ENCODE results near the gene PTPRN2. TPM values are rescaled to one million over a fixed set of nuclear protein-coding genes. Genes with fewer than 3 reads are reported as not detected.

PTPRN2 gene
- total and polyA plus RNA-seq, 2 of the 8 experiments (the other 6 are each of a cell fraction or from before 2014, with no cell fraction given): 2.6 to 4.5 TPM

GRCh38 chr7:157871681-157872080 lies 715.9 kb downstream of the PTPRN2 start:
- Histone ChIP-seq H3K27ac (ENCODE audit: low read depth, low read length) (no peak overlapping the region), H2AK5ac (ENCODE audit: low read depth, low read length) (0 out of 2 replicates have a peak overlapping the region, but pooled peaks have one; percentile 53), H2BK12ac (ENCODE audit: low read depth, low read length) (0 out of 2 replicates have a peak overlapping the region, but pooled peaks have one; percentile 27), H3K9me3 (ENCODE audit: insufficient read depth in 2 of 2, low read depth in 1 of 2, low read length in 1 of 2) (peaks cover 15 to 19% of the 10 kb centered on the region in 2 experiments; a peak in 3 of 4 replicates), H4K20me1 (replicated peaks in 1 of 2; ENCODE audit: control insufficient read depth in 1 of 2, insufficient read depth in 2 of 2, low read length in 2 of 2) (peaks cover 0 to 6% of the 10 kb centered on the region in 2 experiments), H3K4ac (replicated peaks; ENCODE audit: insufficient read length, low read depth, low read length) (no peak overlapping the region), H3K23me2 (ENCODE audit: low read depth, low read length) (0 out of 2 replicates have a peak, but pooled peaks cover 2% of the 10 kb centered on the region), H3K18ac (ENCODE audit: extremely low read depth, low read length) (no peak overlapping the region), H2BK15ac (ENCODE audit: low read length) (no peak overlapping the region; the same call in 1 of the 2 replicates), H3K79me2 (ENCODE audit: control insufficient read depth in 1 of 2, insufficient read depth in 2 of 2, low read length in 2 of 2) (no peaks in the 10 kb centered on the region), H3K4me3 (ENCODE audit: extremely low read depth in 1 of 4, insufficient read depth in 2 of 4, low read depth in 3 of 4, low read length in 4 of 4) (no peak overlapping the region), H3K9ac (replicated peaks in 1 of 4; ENCODE audit: extremely low read depth in 1 of 4, low read depth in 3 of 4, low read length in 3 of 4) (no peak overlapping the region), H3K4me2 (ENCODE audit: insufficient read depth in 1 of 2, low read depth in 2 of 2, low read length in 2 of 2) (no peak overlapping the region), H3K36me3 (ENCODE audit: control insufficient read depth in 2 of 4, insufficient read depth in 4 of 4, low read length in 3 of 4) (no peaks in the 10 kb centered on the region), H3K27me3 (replicated peaks in 1 of 4; ENCODE audit: control insufficient read depth in 3 of 4, extremely low read depth in 1 of 4, insufficient read depth in 3 of 4, low read length in 3 of 4) (no peaks in the 10 kb centered on the region; a peak in 1 of 7 replicates), H4K5ac (ENCODE audit: insufficient read length, low read depth, low read length) (no peak overlapping the region), H2AFZ (ENCODE audit: low read length) (no peak overlapping the region), H2BK120ac (replicated peaks; ENCODE audit: low read depth, low read length) (no peak overlapping the region), H3K23ac (ENCODE audit: insufficient read length) (no peak overlapping the region), H4K91ac (replicated peaks; ENCODE audit: insufficient read length, low read length) (no peak overlapping the region), H2BK5ac (ENCODE audit: low read depth, low read length) (no peak overlapping the region), H3K56ac (replicated peaks; ENCODE audit: insufficient read length, low read depth, low read length) (no peak overlapping the region), H2BK20ac (ENCODE audit: low read length) (no peak overlapping the region), H3K4me1 (replicated peaks in 1 of 4; ENCODE audit: control insufficient read depth in 3 of 4, insufficient read depth in 4 of 4, low read length in 3 of 4) (peaks cover 0 to 2% (median 0%) of the 10 kb centered on the region in 4 experiments; a peak in 2 of 7 replicates), H4K8ac (ENCODE audit: extremely low read depth, insufficient read depth, low read length) (no peak overlapping the region), H3K79me1 (ENCODE audit: low read depth, low read length) (peaks cover 4% of the 10 kb centered on the region), H3K14ac (ENCODE audit: insufficient read length) (no peak overlapping the region)
- TF ChIP-seq RNF2 (IDR thresholded peaks at IDR 0.05; ENCODE audit: borderline replicate concordance, low read depth, low read length, missing control alignments, poor library complexity, severe bottlenecking): no peak
- TF ChIP-seq USF2 (IDR thresholded peaks at IDR 0.05; ENCODE audit: low read length): no peak
- TF ChIP-seq SP2 (IDR thresholded peaks at IDR 0.05; ENCODE audit: low read length): no peak
- no peak for TF ChIP-seq SIN3A (conservative IDR thresholded peaks at IDR 0.05 in 1 of 2, IDR thresholded peaks at IDR 0.05 in 1 of 2; ENCODE audit: low read depth in 1 of 2, low read length in 2 of 2)
- FAIRE-seq (no peak), DNase-seq (ENCODE audit: low read depth in 1 of 2, low spot score in 2 of 2) (no peak)
- CTCF ChIA-PET (ENCODE audit: partially characterized antibody): interaction anchor here (2.7 kb wide), 1 partner anchor 11 kb away, joined by 9 read pairs; no protein-coding TSS in a partner anchor
- 85% methylated on average over 4 of the region's 4 CpGs; no CpG with 5 or more reads in 1 of the 2 experiments for WGBS, 2 experiments (ENCODE audit: extremely low coverage in 1 of 2, insufficient coverage in 1 of 2, insufficient read length in 1 of 2, insufficient replicate concordance in 2 of 2, low coverage in 1 of 2, low lambda C conversion rate in 2 of 2, missing lambda C conversion rate in 1 of 2)
- POLR2A ChIA-PET (ENCODE audit: partially characterized antibody): no interaction called here

All from H1 (cell line).